ENCODE measurements around the gene KCNK17.

Gene KCNK17

DNA sequence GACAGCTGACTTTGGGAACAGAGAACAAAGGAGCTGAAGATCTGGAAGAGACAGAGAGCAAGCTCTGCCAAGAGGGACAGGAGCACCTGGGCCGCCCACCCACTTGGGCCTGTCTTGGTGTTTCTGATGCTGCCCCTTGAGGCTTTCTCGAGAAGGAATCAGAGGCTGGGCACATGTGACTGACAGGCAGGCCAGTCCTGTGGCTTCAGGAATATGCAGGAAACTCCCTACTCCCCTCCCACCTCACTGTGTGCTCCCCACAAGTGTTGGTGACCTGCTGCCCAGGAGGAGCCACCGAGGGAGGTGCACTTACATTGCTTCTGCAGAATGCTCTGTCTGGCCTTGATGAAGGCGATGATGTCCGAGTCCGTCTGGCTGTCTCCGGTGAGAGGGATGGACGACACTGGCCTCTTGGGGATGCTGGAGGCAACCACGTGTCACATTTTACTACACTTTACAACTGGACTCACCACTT is 29.2 kb upstream of the KCNK17 start:
- Histone ChIP-seq H3K4me1 (ENCODE audit: insufficient read depth, low read length) (peaks cover 2% of the 10 kb centered on the region; the same call in 1 of the 2 replicates), H3K9me3 (ENCODE audit: control insufficient read depth, insufficient read depth, low read length) (no peaks in the 10 kb centered on the region), H3K36me3 (ENCODE audit: insufficient read depth, low read length) (no peaks in the 10 kb centered on the region), H3K9ac (ENCODE audit: low read depth, low read length) (no peak overlapping the region)

DNA sequence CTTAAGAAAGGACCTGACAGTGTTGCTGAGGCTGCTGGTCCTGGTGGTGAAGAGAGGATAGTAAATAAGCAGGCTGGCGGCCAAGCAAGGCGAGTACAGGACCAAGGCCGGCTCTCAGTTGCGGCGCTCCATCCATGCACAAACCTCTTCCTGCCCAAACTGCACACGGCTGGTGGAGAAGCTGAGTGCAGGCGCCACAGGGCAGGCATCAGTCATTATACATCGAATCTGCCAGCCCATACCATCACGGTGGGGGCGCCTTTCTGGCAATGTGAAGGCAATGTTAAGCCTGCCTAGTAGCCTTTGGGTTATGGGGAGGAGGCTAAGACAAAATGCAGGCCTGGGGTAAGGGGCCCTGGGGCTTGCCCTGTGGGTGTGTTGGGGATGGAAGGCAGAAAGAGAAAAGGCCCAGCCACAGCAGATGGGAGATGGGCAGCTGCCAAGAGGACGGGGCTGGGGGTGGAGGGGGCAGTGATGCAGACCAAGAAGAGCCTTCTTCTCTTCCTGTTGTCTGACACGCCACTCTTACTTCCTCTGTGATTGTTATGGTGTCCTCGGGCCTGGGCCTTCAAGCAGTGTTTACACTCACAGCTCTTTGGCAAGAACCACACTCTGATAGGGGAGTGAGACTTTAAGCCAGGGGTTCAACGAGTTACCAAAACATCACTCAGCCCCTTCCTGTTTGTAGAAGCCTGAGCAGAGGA is 28.6 kb upstream of the KCNK17 start:
- Histone ChIP-seq H3K9me3 (ENCODE audit: control insufficient read depth, insufficient read depth, low read length) (no peaks in the 10 kb centered on the region), H3K36me3 (ENCODE audit: insufficient read depth, low read length) (no peaks in the 10 kb centered on the region), H3K4me1 (ENCODE audit: insufficient read depth, low read length) (peaks cover 2% of the 10 kb centered on the region; the same call in 1 of the 2 replicates), H3K9ac (ENCODE audit: low read depth, low read length) (no peak overlapping the region)

DNA sequence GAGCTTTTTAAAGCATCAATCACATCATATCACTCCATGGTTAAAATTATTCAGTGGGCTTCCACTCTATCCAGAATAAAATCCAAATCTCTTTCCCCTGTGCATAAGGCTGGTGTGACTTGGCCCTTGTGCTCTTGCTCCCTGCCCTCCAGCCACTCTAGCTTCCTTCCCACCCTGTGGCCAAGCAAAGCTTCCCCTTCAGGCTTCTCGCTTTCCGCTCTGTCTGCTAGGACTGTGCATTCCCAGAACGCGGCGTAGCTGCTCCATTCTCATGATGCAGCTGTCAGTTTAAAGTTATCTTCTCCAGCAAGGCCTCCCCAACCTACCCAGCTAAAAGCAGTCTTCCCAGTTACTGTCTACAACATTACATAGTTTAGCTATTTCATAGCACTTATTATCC is 27.7 kb upstream of the KCNK17 start:
- no peaks in the 10 kb centered on the region for H3K9me3 ChIP-seq (ENCODE audit: control insufficient read depth, insufficient read depth, low read length)
- no peak overlapping the region for H3K9ac ChIP-seq (ENCODE audit: low read depth, low read length)
- H3K4me1 ChIP-seq (ENCODE audit: insufficient read depth, low read length) = peaks cover 2% of the 10 kb centered on the region; the same call in 1 of the 2 replicates
- H3K36me3 ChIP-seq (ENCODE audit: insufficient read depth, low read length) = no peaks in the 10 kb centered on the region

DNA sequence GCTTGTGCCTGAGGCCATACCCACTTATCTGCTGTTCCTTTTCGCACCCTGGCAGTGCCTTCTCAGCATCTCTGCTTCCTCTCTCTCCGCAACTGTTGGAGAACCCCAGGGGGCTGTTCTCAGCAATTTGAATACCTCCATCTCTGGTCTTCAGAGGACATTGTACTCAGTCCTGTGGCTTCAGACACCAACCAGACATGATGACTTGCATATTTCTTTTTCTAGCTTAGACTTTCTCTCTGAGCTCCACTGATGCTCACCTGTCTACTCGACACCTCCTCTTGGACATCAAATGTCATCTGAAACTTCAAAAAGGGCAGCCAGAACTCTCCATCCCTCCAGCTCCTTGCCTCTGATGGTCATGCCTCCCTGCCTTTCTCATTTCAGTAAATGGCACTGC is 27.1 kb upstream of the KCNK17 start:
- Histone ChIP-seq H3K4me1 (ENCODE audit: insufficient read depth, low read length) (peaks cover 7% of the 10 kb centered on the region; the same call in 1 of the 2 replicates), H3K9me3 (ENCODE audit: control insufficient read depth, insufficient read depth, low read length) (no peaks in the 10 kb centered on the region), H3K9ac (ENCODE audit: low read depth, low read length) (no peak overlapping the region), H3K36me3 (ENCODE audit: insufficient read depth, low read length) (no peaks in the 10 kb centered on the region)

DNA sequence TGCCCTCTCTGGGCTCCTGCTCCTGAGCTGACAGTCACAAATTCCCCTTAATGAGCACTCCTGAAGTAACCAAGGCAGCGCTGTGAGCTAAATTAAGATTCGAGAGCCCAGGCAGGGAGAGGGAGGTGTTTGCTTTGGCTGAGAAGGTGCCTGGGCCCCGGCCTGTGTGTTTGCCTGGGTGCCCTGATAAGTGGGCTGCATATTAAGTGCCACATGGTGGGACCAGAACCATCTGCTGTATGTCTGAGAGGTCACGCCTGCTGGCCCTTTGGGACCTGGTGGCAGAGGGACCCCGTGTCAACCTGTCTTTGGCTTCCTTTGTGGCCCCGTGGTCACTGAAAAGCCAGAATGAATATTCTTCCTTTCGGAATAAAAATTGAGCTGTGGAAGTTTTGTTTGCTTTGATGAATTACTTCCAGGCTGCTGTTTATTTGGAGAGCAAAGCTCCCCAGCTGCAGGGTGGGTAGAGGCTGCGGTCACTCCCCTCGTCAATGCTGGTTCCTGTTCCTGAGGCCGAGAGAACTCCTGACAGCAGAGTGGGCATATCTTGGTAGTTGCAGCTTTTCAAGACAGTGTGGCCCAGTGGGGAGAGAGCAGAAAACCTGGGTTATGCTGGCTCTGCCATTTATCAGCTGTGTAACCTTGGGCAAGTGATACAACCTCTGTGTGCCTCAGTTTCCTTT is 25.8 kb upstream of the KCNK17 start:
- H3K4me1 ChIP-seq (ENCODE audit: insufficient read depth, low read length) = peaks cover 10% of the 10 kb centered on the region; the same call in 1 of the 2 replicates
- H3K9me3 ChIP-seq (ENCODE audit: control insufficient read depth, insufficient read depth, low read length) = no peaks in the 10 kb centered on the region
- H3K9ac ChIP-seq (ENCODE audit: low read depth, low read length) = no peak overlapping the region
- no peaks in the 10 kb centered on the region for H3K36me3 ChIP-seq (ENCODE audit: insufficient read depth, low read length)

DNA sequence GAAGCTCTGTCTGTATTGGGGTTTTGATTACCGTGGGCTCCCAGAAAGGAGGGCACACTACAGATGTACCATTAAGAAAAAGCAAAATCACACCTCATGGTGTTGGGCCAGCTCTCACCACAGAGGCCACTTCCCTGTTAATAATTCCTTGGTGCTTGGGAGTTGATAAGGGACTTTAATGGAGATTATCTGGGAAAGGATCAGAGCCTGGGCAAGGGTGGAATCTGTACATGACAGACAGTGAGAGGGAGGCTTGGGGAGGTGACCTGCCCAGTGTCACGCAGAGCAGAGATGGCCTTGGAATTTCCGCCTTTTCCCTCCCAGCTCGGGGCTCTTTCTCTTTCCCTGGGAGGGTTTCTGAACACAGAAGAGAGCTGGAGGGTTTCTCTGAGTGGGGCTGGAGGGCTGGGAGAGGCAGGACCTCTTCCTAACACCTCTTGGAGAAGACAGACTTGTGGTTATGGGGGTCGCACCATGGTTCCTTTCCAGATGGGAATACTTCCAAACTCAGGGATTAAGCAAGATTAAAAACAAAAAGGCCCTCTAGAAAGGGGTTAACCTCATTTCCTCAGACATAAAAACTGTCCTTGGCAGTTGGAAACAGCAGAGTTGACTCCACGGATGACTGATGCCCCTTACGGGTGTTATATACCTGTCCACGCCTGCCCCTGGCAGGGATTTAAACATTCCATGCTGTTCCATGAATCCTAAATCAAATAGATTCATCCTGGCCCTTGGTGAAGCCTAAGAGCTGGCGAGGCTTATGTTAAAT is 25.1 kb upstream of the KCNK17 start:
- H3K4me1 ChIP-seq (ENCODE audit: insufficient read depth, low read length) = peaks cover 10% of the 10 kb centered on the region; the same call in 1 of the 2 replicates
- H3K9me3 ChIP-seq (ENCODE audit: control insufficient read depth, insufficient read depth, low read length) = no peaks in the 10 kb centered on the region
- H3K36me3 ChIP-seq (ENCODE audit: insufficient read depth, low read length) = no peaks in the 10 kb centered on the region
- no peak overlapping the region for H3K9ac ChIP-seq (ENCODE audit: low read depth, low read length)

DNA sequence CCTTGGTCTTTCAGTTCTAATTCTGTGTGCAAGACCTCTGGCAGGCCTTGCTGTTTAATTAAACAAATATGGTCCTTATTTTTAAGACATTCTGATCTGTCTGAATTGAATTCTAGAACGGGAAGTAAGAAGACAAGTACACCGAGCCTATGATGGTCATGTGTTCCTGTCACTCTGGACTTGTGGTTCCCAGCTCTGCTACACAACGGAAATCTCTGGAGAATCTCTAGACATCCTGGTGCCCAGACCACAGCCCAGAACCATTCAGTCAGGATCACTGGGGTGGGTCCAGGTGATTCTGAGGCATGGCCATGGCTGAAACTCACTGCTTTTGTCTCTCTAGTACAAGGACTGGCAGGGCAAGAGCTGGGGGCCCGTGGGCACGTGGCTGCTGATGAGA is 24.2 kb upstream of the KCNK17 start:
- Histone ChIP-seq H3K4me1 (ENCODE audit: insufficient read depth, low read length) (peaks cover 8% of the 10 kb centered on the region; the same call in 1 of the 2 replicates), H3K9me3 (ENCODE audit: control insufficient read depth, insufficient read depth, low read length) (no peaks in the 10 kb centered on the region), H3K9ac (ENCODE audit: low read depth, low read length) (no peak overlapping the region), H3K36me3 (ENCODE audit: insufficient read depth, low read length) (no peaks in the 10 kb centered on the region)

DNA sequence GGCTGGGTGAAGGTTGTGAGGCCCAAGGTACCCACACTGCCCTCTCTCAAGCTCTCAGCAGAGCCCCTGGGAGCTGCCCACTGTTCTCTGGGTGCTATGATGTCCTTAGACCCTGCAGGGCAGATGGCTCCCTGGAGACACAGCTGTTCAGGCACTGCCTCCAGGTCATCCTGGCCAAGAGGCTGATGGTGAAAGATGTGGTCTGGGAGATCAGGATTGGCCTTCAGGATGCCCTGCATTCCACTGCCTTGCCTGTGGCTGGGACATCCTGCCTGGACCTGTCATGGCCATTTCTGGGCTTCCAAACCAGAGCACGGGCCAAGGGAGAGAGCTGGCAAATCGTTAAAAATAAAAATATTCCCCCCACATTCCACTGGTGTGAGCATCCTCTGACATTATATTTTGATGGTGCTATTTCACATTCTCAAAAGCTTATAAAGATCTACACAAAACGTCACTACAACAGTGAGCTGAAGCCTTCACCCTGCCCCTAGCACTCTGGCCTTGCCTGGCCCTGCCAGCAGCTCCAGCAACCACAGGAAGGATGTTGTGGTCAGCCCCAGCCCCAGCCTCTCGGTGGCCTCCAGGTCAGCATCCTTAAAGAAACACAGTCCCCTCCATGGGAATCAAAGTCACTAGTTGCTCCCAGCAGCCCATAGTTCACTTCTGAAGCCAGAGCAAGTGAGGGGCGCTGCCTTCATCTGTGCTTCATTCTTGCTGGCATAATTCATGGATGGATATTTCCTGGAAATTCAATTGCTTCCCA is 21.7 kb upstream of the KCNK17 start:
- Histone ChIP-seq H3K36me3 (ENCODE audit: insufficient read depth, low read length) (no peaks in the 10 kb centered on the region), H3K9ac (ENCODE audit: low read depth, low read length) (no peak overlapping the region), H3K4me1 (ENCODE audit: insufficient read depth, low read length) (peaks cover 8% of the 10 kb centered on the region; the same call in 1 of the 2 replicates), H3K9me3 (ENCODE audit: control insufficient read depth, insufficient read depth, low read length) (no peaks in the 10 kb centered on the region)

DNA sequence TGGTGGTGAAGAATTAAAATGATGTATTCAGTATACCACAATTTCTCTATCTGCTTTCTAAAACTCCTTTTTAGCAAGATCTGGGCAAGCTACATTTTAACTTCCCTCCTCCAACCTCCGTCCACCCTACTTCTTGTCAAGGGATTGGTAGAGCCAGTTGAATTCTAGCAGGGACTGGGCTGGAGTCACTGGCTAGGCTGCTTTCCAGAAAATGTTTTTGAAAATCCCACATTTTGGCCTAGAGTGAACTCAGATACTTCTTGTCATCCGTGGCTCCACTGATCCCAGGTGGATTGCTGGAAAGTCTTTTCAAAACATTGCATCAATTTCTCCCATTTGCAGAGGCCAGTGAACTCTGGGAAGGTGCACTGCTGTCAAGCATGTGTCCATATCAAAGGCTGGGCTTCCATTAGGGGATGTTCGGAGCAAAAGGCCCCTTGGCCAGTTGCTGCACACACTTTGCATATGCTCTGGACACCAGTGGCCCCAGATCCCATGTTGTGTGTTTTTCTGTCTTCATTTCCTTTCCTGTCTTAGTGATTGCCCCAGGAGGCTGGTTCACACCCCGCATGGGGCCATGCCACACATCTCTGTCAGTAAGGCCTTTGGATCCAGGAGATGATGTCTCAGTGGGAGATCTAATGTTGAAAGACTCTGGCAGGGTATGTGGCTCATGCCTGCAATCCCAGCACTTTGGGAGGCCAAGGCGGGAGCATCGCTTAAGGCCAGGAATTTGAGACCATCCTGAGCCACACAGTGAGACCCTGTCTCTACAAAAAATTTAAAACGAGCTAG is 19.6 kb upstream of the KCNK17 start:
- H3K4me1 ChIP-seq (ENCODE audit: insufficient read depth, low read length) = 0 out of 2 replicates have a peak, but pooled peaks cover 8% of the 10 kb centered on the region
- H3K9me3 ChIP-seq (ENCODE audit: control insufficient read depth, insufficient read depth, low read length) = no peaks in the 10 kb centered on the region
- no peak overlapping the region for H3K9ac ChIP-seq (ENCODE audit: low read depth, low read length)
- no peaks in the 10 kb centered on the region for H3K36me3 ChIP-seq (ENCODE audit: insufficient read depth, low read length)

DNA sequence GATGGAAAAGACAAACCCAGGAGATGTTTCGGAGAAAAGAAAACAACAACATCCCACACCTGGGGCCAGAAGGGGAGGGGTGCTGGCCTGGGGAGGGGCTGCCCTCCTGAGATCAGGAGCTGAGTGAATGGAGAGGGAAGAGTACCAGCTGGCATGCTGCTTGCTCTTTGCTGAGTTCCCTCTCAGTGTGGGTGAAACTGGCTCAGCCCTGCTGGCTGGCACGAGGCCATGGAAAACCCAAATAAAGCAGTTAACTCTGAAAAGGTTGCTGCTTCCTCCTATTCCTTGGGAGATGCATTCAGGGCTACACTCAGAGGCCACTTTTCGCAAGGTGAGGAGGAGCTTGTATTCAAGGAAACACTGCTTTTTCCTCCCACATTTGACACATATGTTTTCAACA is 16.3 kb upstream of the KCNK17 start:
- Histone ChIP-seq H3K9ac (ENCODE audit: low read depth, low read length) (no peak overlapping the region), H3K9me3 (ENCODE audit: control insufficient read depth, insufficient read depth, low read length) (no peaks in the 10 kb centered on the region), H3K36me3 (ENCODE audit: insufficient read depth, low read length) (no peaks in the 10 kb centered on the region), H3K4me1 (ENCODE audit: insufficient read depth, low read length) (no peaks in the 10 kb centered on the region)

DNA sequence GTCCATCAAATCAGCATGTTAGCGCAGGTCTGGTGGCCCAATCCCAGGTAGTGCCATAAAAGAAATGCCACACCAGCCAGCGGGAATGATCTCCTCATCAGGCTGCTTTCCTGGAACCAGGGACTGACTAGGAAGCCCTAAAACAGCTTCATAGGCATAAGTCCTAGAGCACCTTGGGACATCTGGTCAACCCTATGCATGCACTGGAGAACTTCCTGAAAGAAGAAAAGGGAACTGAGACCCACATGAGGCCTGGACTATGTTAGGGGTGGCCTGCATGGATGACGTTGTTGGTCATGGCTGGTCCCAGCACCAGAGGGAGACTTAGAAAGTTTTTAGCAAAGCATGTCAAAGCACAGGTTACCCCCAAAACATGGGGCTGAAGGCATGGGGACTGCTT is 15.8 kb upstream of the KCNK17 start:
- H3K9me3 ChIP-seq (ENCODE audit: control insufficient read depth, insufficient read depth, low read length) = no peaks in the 10 kb centered on the region
- no peaks in the 10 kb centered on the region for H3K4me1 ChIP-seq (ENCODE audit: insufficient read depth, low read length)
- H3K9ac ChIP-seq (ENCODE audit: low read depth, low read length) = no peak overlapping the region
- no peaks in the 10 kb centered on the region for H3K36me3 ChIP-seq (ENCODE audit: insufficient read depth, low read length)

DNA sequence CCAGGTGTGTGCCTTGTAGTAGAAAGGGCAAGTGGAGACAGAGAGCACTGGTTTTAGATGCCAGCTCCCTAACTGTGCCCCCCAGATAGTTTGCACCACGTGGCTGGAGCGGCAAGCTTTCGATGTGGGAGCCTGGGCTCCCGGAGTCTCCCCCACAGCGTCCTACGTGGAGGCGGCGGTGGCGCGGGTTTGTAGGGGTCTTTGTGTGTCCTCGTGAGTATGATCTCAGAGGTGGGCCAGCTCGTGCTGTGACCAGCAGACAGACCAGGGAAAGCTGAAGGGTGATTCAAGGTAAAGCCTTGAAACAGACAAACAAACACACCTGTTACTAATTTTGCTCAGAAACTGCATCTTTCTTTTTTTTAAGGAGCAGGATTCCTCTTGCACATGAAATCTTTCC is 13.8 kb upstream of the KCNK17 start:
- Histone ChIP-seq H3K4me1 (ENCODE audit: insufficient read depth, low read length) (no peaks in the 10 kb centered on the region), H3K9me3 (ENCODE audit: control insufficient read depth, insufficient read depth, low read length) (no peaks in the 10 kb centered on the region), H3K36me3 (ENCODE audit: insufficient read depth, low read length) (no peaks in the 10 kb centered on the region), H3K9ac (ENCODE audit: low read depth, low read length) (no peak overlapping the region)

DNA sequence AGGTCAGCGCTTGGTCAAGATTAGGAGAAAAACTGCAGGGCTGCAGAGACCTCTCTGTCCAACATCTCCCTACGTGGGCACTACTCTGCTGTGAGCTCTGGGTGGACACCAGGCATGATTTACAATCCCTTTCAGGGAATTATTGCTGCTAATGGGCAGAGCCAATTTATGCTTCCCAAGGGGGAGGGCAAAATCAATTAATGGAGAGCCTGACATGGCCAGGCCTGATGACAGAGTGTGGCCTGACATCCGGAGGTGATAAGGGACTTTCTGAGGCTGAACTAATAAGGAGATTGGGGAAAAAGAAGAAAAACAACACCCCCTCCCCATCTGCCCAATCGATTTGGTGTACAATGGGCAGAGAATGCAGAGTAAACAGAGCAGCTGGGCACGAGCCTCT is 13.3 kb upstream of the KCNK17 start:
- H3K9ac ChIP-seq (ENCODE audit: low read depth, low read length) = no peak overlapping the region
- H3K4me1 ChIP-seq (ENCODE audit: insufficient read depth, low read length) = no peaks in the 10 kb centered on the region
- H3K9me3 ChIP-seq (ENCODE audit: control insufficient read depth, insufficient read depth, low read length) = no peaks in the 10 kb centered on the region
- H3K36me3 ChIP-seq (ENCODE audit: insufficient read depth, low read length) = no peaks in the 10 kb centered on the region
